Hair follicle dermal papilla cell (primary cell): ENCODE data around the gene IL17A. TPM values are rescaled to one million over a fixed set of nuclear protein-coding genes. Genes with fewer than 3 reads are reported as not detected.

Experiments
- small RNA-seq: library from RNA; depleted of rRNA; stranded (forward); fragments of <200 nt; gene quantifications from one replicate; pipeline ENCODE3, GENCODE V24; 2012
- total RNA-seq: library from RNA; depleted of rRNA; stranded (reverse); fragments of >200 nt; gene quantifications from 2 replicates; pipeline ENCODE4 v1.2.3, GENCODE V29; 2012

IL17A gene
- total RNA-seq: not detected in 2 replicates

DNA sequence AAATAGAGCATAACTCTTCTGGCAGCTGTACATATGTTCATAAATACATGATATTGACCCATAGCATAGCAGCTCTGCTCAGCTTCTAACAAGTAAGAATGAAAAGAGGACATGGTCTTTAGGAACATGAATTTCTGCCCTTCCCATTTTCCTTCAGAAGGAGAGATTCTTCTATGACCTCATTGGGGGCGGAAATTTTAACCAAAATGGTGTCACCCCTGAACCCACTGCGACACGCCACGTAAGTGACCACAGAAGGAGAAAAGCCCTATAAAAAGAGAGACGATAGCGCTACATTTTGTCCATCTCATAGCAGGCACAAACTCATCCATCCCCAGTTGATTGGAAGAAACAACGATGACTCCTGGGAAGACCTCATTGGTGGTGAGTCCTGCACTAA lies at the start of gene IL17A:
Gene IL17A (plus strand): TSS at position 301 of the 400 bp plus-strand sequence. CDS start 57 bp downstream, at position 358.

Small RNAs within 50 kb of the gene (small RNA-seq; reads per million reads assigned to genes)
- gene MIR133B: not detected
- 0.71 reads per million, percentile 8 among the genes with 10 or more reads in this experiment for gene MIR206

Other genes with a start within 250 kb of the IL17A start
- gene PKHD1, start 98.8 kb upstream of the IL17A start, total RNA-seq: under 0.01 TPM in 1 of 2 replicates, not detected in the other
- not detected in 2 replicates for gene IL17F, start 58.1 kb downstream of the IL17A start, total RNA-seq
- gene MCM3, start 98.4 kb downstream of the IL17A start, total RNA-seq: 13.0 and 13.5 TPM in 2 replicates
- gene PAQR8, start 175.8 kb downstream of the IL17A start, total RNA-seq: 3.7 and 4.7 TPM in 2 replicates
- 16.0 and 19.6 TPM in 2 replicates for gene EFHC1, start 234.0 kb downstream of the IL17A start, total RNA-seq